RWPE1 (cell line): Measurements from ENCODE around the gene CLMN.
"Not testable (repeated sequence)": the region's sequence is repeated elsewhere in the genome, so short reads cannot be mapped to it uniquely, and the experiment has no call there.

ENCODE experiments used
- CTCF ChIA-PET: fragments of 350-600 bp; sonication (Branson Sonifier 250); formaldehyde crosslinking; extraction: SDS; loops from one replicate; lab custom pipeline; 2021; lab: Yijun Ruan, JAX
- POLR2A ChIA-PET: fragments of 400-600 bp; formaldehyde crosslinking; extraction: SDS; loops from one replicate; lab custom pipeline; 2020; ENCODE audit warnings: antibody characterized with exemption; ENCODE audit not compliant: low non-redundant PET; lab: Yijun Ruan, JAX
- DNase-seq: peaks from one replicate; pipeline ENCODE4 v3.0.0; 2012; ENCODE audit warnings: low spot score
- H3K27ac ChIP-seq: fragments of 450-650 bp; 2 replicates; pipeline ENCODE4 v1.5.1; 2017
- TF ChIP-seq, protein P1 (sequence below): fragments of 450-650 bp; conservative IDR thresholded peaks from 2 replicates; pipeline ENCODE4 v1.5.1; 2017; ENCODE audit warnings: low read depth, mild to moderate bottlenecking

Gene CLMN

DNA sequence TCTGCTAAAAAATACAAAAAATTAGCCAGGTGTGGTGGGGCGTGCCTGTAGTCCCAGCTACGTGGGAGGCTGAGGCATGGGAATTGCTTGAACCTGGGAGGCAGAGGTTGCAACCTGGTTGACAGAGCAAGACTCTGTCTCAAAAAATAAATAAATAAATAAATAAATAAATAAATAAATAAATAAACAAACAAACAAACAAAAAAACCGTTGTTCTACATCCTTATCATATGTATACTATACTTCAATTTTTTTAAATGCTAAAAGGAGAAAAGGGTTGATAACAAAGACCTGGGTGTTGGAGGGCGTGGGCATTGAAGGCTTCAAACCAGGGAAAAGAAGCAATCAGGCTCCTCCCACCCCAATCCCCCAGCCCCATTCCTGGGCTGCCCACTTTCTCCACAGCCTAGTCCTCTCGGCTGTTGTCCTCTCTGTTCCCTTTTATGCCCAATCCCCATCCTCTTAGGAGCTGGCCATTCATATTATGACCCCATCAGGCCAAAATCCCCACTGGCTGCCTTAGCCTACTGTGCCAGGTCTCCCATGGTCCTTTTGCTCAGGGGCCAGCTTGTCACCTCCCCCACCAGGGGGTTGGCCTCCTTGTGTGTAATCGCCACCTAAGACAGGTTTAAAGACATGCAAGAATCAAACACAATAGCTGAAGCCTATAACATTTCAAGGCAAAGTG, 30.2 kb downstream of the CLMN start:
- POLR2A ChIA-PET = no interaction called here
- no peak overlapping the region for H3K27ac ChIP-seq
- TF ChIP-seq, protein P1, sequence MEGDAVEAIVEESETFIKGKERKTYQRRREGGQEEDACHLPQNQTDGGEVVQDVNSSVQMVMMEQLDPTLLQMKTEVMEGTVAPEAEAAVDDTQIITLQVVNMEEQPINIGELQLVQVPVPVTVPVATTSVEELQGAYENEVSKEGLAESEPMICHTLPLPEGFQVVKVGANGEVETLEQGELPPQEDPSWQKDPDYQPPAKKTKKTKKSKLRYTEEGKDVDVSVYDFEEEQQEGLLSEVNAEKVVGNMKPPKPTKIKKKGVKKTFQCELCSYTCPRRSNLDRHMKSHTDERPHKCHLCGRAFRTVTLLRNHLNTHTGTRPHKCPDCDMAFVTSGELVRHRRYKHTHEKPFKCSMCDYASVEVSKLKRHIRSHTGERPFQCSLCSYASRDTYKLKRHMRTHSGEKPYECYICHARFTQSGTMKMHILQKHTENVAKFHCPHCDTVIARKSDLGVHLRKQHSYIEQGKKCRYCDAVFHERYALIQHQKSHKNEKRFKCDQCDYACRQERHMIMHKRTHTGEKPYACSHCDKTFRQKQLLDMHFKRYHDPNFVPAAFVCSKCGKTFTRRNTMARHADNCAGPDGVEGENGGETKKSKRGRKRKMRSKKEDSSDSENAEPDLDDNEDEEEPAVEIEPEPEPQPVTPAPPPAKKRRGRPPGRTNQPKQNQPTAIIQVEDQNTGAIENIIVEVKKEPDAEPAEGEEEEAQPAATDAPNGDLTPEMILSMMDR = no peak
- CTCF ChIA-PET = no interaction called here
- no peak for DNase-seq

DNA sequence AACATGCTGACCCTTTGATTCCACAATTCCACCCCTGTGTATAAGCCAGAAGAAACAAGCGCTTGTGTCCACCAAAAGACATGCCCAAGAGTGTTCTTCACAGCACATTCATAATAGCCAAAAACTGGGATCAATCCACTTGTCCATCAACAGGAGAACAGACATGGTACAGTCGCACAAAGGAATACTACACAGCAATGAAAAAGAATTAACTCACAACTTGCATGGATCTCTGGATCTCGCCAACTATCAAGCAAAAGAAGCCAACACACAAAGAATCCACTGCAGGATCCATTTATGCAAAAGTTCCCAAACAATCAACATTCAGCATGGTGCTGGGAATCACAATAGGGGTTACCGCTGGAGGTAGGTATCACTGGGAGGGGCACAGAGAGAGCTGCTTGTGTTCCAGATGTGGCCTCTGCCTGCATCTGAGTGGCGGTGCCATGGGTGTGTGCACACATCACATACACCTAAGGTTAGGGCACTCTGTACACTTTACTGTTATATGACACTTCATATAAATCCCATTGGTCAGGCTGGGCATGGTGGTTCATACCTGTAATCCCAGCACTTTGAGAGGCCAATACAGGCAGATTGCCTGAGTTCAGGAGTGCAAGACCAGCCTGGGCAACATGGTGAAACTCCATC, 30.9 kb downstream of the CLMN start:
- no peak overlapping the region for H3K27ac ChIP-seq
- ChIA-PET POLR2A (no interaction called here), CTCF (no interaction called here)
- TF ChIP-seq, protein P1 = no peak
- no peak for DNase-seq

DNA sequence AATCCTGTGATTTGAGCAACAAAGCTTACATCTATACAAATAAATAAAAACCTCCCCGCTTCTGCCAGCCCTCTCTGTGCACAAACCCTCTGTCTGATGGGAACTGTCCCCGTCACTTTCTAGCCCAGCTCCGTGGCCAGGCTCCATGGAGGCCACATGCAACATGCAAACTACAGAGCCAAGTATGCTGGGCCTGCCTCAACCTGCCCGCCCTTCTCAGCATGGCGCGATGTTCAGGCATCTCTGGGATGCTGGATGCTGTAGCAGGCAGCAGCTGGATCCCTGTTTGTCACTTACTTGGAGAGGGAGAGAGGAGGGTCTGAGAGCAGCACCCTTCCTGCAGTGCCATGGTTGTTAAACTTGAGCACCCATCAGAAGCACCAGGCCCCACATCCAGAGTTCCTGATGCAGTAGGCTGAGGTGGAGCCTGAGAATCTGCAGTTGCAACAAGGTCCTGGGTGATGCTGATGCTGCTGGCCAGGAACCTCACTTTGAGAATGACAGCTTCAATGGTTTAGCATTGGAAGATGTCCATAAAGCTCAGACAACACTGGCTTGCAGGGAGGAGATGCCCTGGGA, 32.4 kb downstream of the CLMN start:
- CTCF ChIA-PET = no interaction called here
- POLR2A ChIA-PET = no interaction called here
- no peak for DNase-seq
- TF ChIP-seq, protein P1 = no peak
- 0 out of 2 replicates have a peak overlapping the region, but pooled peaks have one; percentile 4 for H3K27ac ChIP-seq

DNA sequence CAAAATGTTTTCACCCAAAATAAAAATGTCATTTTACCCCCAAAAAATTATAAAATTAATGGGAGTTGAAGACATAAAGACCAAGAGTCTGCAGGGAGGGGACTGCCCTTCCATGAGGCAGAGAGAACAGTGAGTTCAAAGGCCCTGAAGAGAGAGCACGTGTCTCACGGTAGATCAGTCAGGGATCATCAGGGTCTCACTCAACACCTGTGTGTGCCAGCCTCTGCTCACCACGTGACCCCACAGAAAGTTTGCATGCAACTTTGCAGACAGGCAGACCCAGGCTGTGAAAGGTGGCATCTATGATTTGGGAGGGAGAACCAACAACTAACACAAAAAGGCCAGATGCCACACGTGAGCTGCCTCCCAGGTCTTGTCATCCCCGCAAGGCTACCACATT, 33.1 kb downstream of the CLMN start:
- TF ChIP-seq, protein P1 = no peak
- H3K27ac ChIP-seq = 0 out of 2 replicates have a peak overlapping the region, but pooled peaks have one; percentile 4
- ChIA-PET CTCF (no interaction called here), POLR2A (no interaction called here)
- no peak for DNase-seq

DNA sequence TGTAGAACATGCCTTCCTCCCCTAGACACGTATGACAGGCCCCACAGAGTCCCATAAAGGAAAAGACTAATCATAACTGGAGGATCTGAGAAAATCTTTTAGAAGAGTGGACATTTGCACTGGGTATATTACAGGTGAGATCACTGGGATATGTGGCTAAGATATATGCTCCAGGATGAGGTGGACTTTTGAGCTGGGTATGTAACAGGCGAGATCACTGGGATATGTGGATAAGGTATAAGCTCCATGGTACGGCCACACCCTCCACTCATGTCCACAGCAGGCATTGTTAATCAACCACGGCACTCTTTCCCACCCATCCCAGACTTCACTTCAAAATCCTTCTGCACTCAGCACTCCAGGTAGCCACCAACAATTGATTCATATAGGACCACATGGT, 34.1 kb downstream of the CLMN start:
- H3K27ac ChIP-seq = no peak overlapping the region
- ChIA-PET CTCF (no interaction called here), POLR2A (no interaction called here)
- TF ChIP-seq, protein P1 = no peak
- DNase-seq = no peak

DNA sequence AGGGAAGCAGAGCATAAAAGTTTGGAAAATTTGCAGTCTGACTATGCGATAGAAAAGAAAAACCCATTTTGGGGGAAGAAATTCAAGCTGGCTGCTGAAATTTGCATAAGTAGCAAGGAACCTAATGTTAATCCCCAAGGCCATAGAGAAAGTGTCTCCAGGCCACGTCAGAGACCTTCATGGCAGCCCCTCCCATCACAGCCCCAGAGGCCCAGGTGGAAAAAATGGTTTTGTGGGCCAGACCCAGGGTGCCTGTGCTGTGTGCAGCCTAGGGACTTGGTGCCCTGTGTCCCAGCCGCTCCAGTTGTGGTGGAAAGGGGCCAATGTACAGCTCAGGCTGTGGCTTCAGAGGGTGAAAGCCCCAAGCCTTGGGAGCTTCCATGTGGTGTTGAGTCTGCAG, 35.9 kb downstream of the CLMN start:
- CTCF ChIA-PET = interaction anchor here (0.6 kb wide), 1 partner anchor 299 kb away, joined by 3 read pairs; no protein-coding TSS in a partner anchor
- H3K27ac ChIP-seq, POLR2A ChIA-PET, DNase-seq: not testable (repeated sequence)

DNA sequence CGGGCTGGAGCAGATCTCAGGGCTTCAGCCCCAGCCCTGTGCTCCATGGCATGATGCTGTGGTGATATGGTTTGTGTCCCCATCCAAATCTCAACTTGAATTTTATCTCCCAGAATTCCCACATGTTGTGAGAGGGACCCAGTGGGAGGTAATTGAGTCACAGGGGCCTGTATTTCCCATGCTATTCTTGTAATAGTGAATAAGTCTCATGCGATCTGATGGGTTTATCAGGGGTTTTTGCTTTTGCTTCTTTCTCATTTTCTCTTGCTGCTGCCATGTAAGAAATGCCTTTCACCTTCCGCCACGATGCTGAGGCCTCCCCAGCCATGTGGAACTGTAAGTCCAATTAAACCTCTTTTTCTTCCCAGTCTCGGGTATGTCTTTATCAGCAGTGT, 36.7 kb downstream of the CLMN start:
- H3K27ac ChIP-seq, DNase-seq, POLR2A ChIA-PET, CTCF ChIA-PET: not testable (repeated sequence)
